GM21786 (cell line): Measurements from ENCODE around the gene TMEM238L.
A peak's percentile ranks its signal among the peaks of the same experiment; 100 is the strongest.
"Not testable (repeated sequence)": the region's sequence is repeated elsewhere in the genome, so short reads cannot be mapped to it uniquely, and the experiment has no call there.

Experiments
- ATAC-seq: cut with Tn5 transposase; IDR thresholded peaks from one replicate; pipeline ENCODE4 v1.9.1; 2021; ENCODE audit not compliant: unreplicated experiment

TMEM238L gene

GRCh38 chr17:10803830-10804475, at the start of gene TMEM238L:
TMEM238L (minus strand) TSS chr17:10804099; CDS start chr17:10803963, 136 bp downstream.
- no peak for ATAC-seq

- not testable (repeated sequence) for ATAC-seq
Measured at GRCh38 chr17:10846636-10847035, 42.7 kb upstream of the TMEM238L start.

- ATAC-seq, result no peak
Measured at GRCh38 chr17:10845388-10845751, 41.5 kb upstream of the TMEM238L start.

GRCh38 chr17:10844621-10845387, 40.9 kb upstream of the TMEM238L start:
- ATAC-seq, result peak; percentile 79

GRCh38 chr17:10843811-10844210, 39.9 kb upstream of the TMEM238L start:
- no peak for ATAC-seq

- ATAC-seq, result no peak
Measured at GRCh38 chr17:10842658-10843057, 38.8 kb upstream of the TMEM238L start.

GRCh38 chr17:10838682-10839081, 34.8 kb upstream of the TMEM238L start:
- no peak for ATAC-seq

- ATAC-seq, result no peak
Measured at GRCh38 chr17:10837921-10838320, 34.0 kb upstream of the TMEM238L start, which contains the start of gene PIRT. PIRT (minus strand) TSS chr17:10838087; CDS start chr17:10825645, 12,442 bp downstream.

GRCh38 chr17:10836966-10837590, 33.2 kb upstream of the TMEM238L start:
- ATAC-seq, result no peak

GRCh38 chr17:10836145-10836544, 32.2 kb upstream of the TMEM238L start:
- ATAC-seq, result no peak

GRCh38 chr17:10831696-10832095, 27.8 kb upstream of the TMEM238L start:
- no peak for ATAC-seq

- no peak for ATAC-seq
Measured at GRCh38 chr17:10827898-10828552, 24.1 kb upstream of the TMEM238L start.

- no peak for ATAC-seq
Measured at GRCh38 chr17:10824874-10825273, 21.0 kb upstream of the TMEM238L start.

- no peak for ATAC-seq
Measured at GRCh38 chr17:10821770-10822169, 17.9 kb upstream of the TMEM238L start.

GRCh38 chr17:10821054-10821453, 17.2 kb upstream of the TMEM238L start:
- ATAC-seq, result no peak

GRCh38 chr17:10815319-10815718, 11.4 kb upstream of the TMEM238L start:
- no peak for ATAC-seq

- no peak for ATAC-seq
Measured at GRCh38 chr17:10814075-10814474, 10.2 kb upstream of the TMEM238L start.

GRCh38 chr17:10812674-10813073, 8.8 kb upstream of the TMEM238L start:
- ATAC-seq, result no peak

GRCh38 chr17:10809605-10810004, 5.7 kb upstream of the TMEM238L start:
- ATAC-seq, result no peak

- ATAC-seq, result no peak
Measured at GRCh38 chr17:10807704-10808128, 3.8 kb upstream of the TMEM238L start.

- ATAC-seq, result no peak
Measured at GRCh38 chr17:10806545-10807262, 2.8 kb upstream of the TMEM238L start.
